Ovary (tissue), 3 donors: ENCODE data around the gene TXNDC12.
"Not testable (repeated sequence)": the region's sequence is repeated elsewhere in the genome, so short reads cannot be mapped to it uniquely, and the experiment has no call there.

Experiments
- EP300 ChIP-seq: sonication (generic); formaldehyde crosslinking; IDR thresholded peaks from one replicate; pipeline ENCODE4 v1.6.1; 2017; ENCODE audit warnings: antibody characterized with exemption
- POLR2A ChIP-seq: fragments of 450-650 bp; IDR thresholded peaks from one replicate; pipeline ENCODE4 v1.6.1; 2017; ENCODE audit warnings: antibody characterized with exemption, mild to moderate bottlenecking, moderate library complexity
- TF ChIP-seq, protein P1 (sequence below), 3 donors: fragments of 450-650 bp in 2 of 3; fragments of 200-600 bp in 1 of 3; IDR thresholded peaks; one replicate each; pipeline versions ENCODE4 v1.5.1 to v1.8.0; 2016 to 2022; ENCODE audit warnings: antibody characterized with exemption in 3 of 3, mild to moderate bottlenecking in 1 of 3
- donor health status: DM: no; HTN: no; CAD: no.

DNA sequence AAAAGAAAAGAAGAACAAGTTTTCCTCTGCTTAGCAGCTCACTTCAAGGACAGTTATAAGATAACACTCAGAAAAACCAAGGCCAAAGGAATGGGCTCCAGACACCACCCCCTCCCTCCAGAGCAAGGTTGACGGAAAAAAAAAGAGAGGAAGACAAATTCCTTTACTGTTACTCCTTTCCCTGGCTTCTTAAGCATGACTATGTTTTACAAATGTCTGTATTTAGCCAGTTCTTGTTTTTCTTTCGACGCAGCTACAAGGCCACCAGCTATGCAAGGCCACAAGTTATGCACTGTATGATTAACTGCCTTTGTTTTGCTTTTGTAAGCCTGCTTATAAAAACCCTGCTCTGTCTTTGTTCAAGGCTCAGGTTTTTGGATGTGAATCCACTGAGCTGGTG, 49.4 kb downstream of the TXNDC12 start:
- TF ChIP-seq, protein P1, sequence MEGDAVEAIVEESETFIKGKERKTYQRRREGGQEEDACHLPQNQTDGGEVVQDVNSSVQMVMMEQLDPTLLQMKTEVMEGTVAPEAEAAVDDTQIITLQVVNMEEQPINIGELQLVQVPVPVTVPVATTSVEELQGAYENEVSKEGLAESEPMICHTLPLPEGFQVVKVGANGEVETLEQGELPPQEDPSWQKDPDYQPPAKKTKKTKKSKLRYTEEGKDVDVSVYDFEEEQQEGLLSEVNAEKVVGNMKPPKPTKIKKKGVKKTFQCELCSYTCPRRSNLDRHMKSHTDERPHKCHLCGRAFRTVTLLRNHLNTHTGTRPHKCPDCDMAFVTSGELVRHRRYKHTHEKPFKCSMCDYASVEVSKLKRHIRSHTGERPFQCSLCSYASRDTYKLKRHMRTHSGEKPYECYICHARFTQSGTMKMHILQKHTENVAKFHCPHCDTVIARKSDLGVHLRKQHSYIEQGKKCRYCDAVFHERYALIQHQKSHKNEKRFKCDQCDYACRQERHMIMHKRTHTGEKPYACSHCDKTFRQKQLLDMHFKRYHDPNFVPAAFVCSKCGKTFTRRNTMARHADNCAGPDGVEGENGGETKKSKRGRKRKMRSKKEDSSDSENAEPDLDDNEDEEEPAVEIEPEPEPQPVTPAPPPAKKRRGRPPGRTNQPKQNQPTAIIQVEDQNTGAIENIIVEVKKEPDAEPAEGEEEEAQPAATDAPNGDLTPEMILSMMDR (IDR thresholded peaks at IDR 0.05): not testable (repeated sequence)
- TF ChIP-seq POLR2A, EP300: not testable (repeated sequence)
